ENCODE measurements around the gene SDCCAG8.
"Not testable (repeated sequence)": the region's sequence is repeated elsewhere in the genome, so short reads cannot be mapped to it uniquely, and the experiment has no call there.

- not testable (repeated sequence) for TF ChIP-seq CTCF (conservative IDR thresholded peaks at IDR 0.05); ZFX (IDR thresholded peaks at IDR 0.05)
Measured at GRCh38 chr1:243211984-243212383, 43.9 kb upstream of the SDCCAG8 start.

Measured in C4-2B (cell line).